Mesenchymal stem cell (in vitro differentiated cells and primary cell): ENCODE data around the gene MAP1LC3A.
A peak's percentile ranks its signal among the peaks of the same experiment; 100 is the strongest.

ENCODE experiments used
- DNase-seq: peaks from one replicate; pipeline ENCODE4 v3.0.0-alpha.2; 2013
- H2AFZ ChIP-seq: one replicate; pipeline ENCODE4 v1.6.1; 2013; ENCODE audit warnings: low read depth, mild to moderate bottlenecking, control low read depth, inconsistent platforms, low read length, moderate library complexity
- H2AK5ac ChIP-seq: 2 replicates; pipeline ENCODE4 v1.6.1; 2013; ENCODE audit warnings: low read length, moderate library complexity, mild to moderate bottlenecking, inconsistent platforms; ENCODE audit not compliant: severe bottlenecking
- H2BK120ac ChIP-seq: one replicate; pipeline ENCODE4 v1.6.1; 2013; ENCODE audit warnings: low read depth, mild to moderate bottlenecking, inconsistent platforms, low read length, moderate library complexity
- H2BK12ac ChIP-seq, 2 experiments: one replicate each; pipeline ENCODE4 v1.6.1; 2013; ENCODE audit warnings: inconsistent platforms in 2 of 2, low read length in 2 of 2, mild to moderate bottlenecking in 2 of 2, moderate library complexity in 2 of 2, control low read depth in 1 of 2
- H2BK15ac ChIP-seq: one replicate; pipeline ENCODE4 v1.6.1; 2013; ENCODE audit warnings: mild to moderate bottlenecking, low read depth, inconsistent platforms; ENCODE audit not compliant: poor library complexity, severe bottlenecking
- H2BK5ac ChIP-seq: 2 replicates; pipeline ENCODE4 v1.6.1; 2013; ENCODE audit warnings: low read depth, mild to moderate bottlenecking, low read length, control low read depth, inconsistent platforms; ENCODE audit not compliant: poor library complexity, severe bottlenecking
- H3K14ac ChIP-seq, 2 experiments: one replicate each; pipeline ENCODE4 v1.6.1; 2013; ENCODE audit warnings: inconsistent platforms in 2 of 2, low read length in 2 of 2, control low read depth in 1 of 2, mild to moderate bottlenecking in 1 of 2, moderate library complexity in 1 of 2
- H3K18ac ChIP-seq, 2 experiments: one replicate each; pipeline ENCODE4 v1.6.1; 2013; ENCODE audit warnings: inconsistent platforms in 2 of 2, low read length in 2 of 2, control low read depth in 1 of 2, low read depth in 1 of 2, mild to moderate bottlenecking in 1 of 2
- H3K23ac ChIP-seq, 2 experiments: one replicate each; pipeline ENCODE4 v1.6.1; 2013; ENCODE audit warnings: inconsistent platforms in 2 of 2, low read length in 2 of 2, mild to moderate bottlenecking in 2 of 2, moderate library complexity in 2 of 2, control low read depth in 1 of 2
- H3K27ac ChIP-seq: 2 replicates; pipeline ENCODE4 v1.5.1; 2013; ENCODE audit warnings: mild to moderate bottlenecking, moderate library complexity, low read length, control low read depth, inconsistent platforms; ENCODE audit not compliant: poor library complexity, severe bottlenecking
- H3K27me3 ChIP-seq, 2 experiments: 2 replicates each; pipeline versions ENCODE4 v1.6.1 to v1.7.0; 2013; ENCODE audit warnings: low read length in 2 of 2, mild to moderate bottlenecking in 2 of 2, moderate library complexity in 2 of 2, control low read depth in 1 of 2, inconsistent platforms in 1 of 2; ENCODE audit not compliant: control insufficient read depth in 1 of 2, insufficient read depth in 1 of 2
- H3K36me3 ChIP-seq, 2 experiments: 2 replicates each; pipeline versions ENCODE4 v1.6.1 to v1.7.0; 2013; ENCODE audit warnings: low read length in 2 of 2, control low read depth in 1 of 2, inconsistent platforms in 1 of 2, low read depth in 1 of 2, mild to moderate bottlenecking in 1 of 2; ENCODE audit not compliant: insufficient read depth in 2 of 2, control insufficient read depth in 1 of 2
- H3K4ac ChIP-seq, 2 experiments: one replicate each; pipeline ENCODE4 v1.6.1; 2013; ENCODE audit warnings: inconsistent platforms in 2 of 2, low read length in 2 of 2, mild to moderate bottlenecking in 2 of 2, moderate library complexity in 2 of 2, control low read depth in 1 of 2, low read depth in 1 of 2
- H3K4me1 ChIP-seq: 2 replicates; pipeline ENCODE4 v1.6.1; 2013; ENCODE audit warnings: low read depth, low read length, control low read depth; ENCODE audit not compliant: control insufficient read depth, insufficient read depth
- H3K4me2 ChIP-seq: 2 replicates; pipeline ENCODE4 v1.6.1; 2013; ENCODE audit warnings: low read length, mild to moderate bottlenecking, inconsistent platforms; ENCODE audit not compliant: poor library complexity, severe bottlenecking
- H3K4me3 ChIP-seq, 2 experiments: 2 replicates each; pipeline versions ENCODE4 v1.5.1 to v1.7.0; 2013; ENCODE audit warnings: low read length in 2 of 2, mild to moderate bottlenecking in 2 of 2, control low read depth in 1 of 2, low read depth in 1 of 2; ENCODE audit not compliant: insufficient read depth in 1 of 2
- H3K79me1 ChIP-seq: replicated peaks from 2 replicates; pipeline ENCODE4 v1.6.1; 2013; ENCODE audit warnings: mild to moderate bottlenecking, control low read depth, low read length, inconsistent platforms; ENCODE audit not compliant: poor library complexity, severe bottlenecking
- H3K9ac ChIP-seq: 2 replicates; pipeline ENCODE4 v1.7.0; 2013; ENCODE audit warnings: mild to moderate bottlenecking, low read length, moderate library complexity
- H3K9me3 ChIP-seq: 2 replicates; pipeline ENCODE4 v1.7.0; 2013; ENCODE audit warnings: mild to moderate bottlenecking, low read length; ENCODE audit not compliant: control insufficient read depth
- H4K8ac ChIP-seq: one replicate; pipeline ENCODE4 v1.6.1; 2013; ENCODE audit warnings: inconsistent platforms, mild to moderate bottlenecking, low read length, moderate library complexity
- H4K91ac ChIP-seq: one replicate; pipeline ENCODE4 v1.6.1; 2013; ENCODE audit warnings: mild to moderate bottlenecking, low read length, inconsistent platforms
- WGBS: methylation state at CpG from one replicate; pipeline ENCODE4 v1.1.7; 2013; ENCODE audit warnings: mixed read lengths; 5-methylcytosine and 5-hydroxymethylcytosine counted together

The MAP1LC3A gene

DNA sequence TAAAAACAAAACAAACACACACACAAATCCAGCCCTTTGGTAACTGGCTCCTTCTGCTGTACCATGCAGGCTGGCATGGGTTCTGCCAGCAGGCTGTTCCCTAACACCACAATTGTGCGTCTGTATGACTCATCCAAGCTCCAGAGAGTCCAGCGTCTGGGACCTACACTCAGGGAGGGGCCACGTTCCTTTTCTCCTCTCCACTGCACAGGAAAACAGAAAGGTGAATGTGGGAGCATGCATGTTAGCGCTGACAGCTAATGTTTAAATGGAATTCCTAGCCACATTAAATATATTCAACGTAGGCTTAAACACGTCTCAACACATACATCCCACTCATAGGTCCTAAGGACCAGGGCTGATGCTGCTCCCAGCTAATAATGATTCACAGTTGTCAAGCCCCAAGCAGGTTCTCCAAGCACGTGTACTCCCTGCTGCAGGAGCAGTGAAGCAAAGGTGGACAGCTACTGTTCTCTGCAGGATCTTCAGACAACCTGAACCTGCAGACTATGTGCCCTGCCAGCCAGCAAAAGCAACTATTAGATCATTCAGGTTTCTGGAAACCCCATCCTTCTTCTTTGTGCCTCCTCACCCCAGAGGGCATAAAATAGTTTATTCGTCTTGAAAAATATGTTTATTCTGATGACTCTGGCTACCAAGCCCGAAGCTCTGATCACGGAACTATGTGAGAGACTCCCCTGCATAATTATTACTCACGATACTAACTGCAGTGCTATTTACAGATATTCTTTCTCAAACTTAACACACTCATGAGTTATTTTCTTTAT, 20.9 kb downstream of the MAP1LC3A start:
- H3K4me2 ChIP-seq: no peak overlapping the region
- H2AK5ac ChIP-seq: no peak overlapping the region
- peak; percentile 82 for DNase-seq
- WGBS: 62% methylated on average over 10 of the region's 11 CpGs
- H2BK120ac ChIP-seq: no peak overlapping the region
- H3K27ac ChIP-seq: no peak overlapping the region
- no peak overlapping the region for H3K4me3 ChIP-seq
- no peak overlapping the region for H2AFZ ChIP-seq
- no peak overlapping the region for H3K4ac ChIP-seq
- H2BK12ac ChIP-seq: no peak overlapping the region
- H4K8ac ChIP-seq: no peak overlapping the region
- H4K91ac ChIP-seq: peak overlapping the region; percentile 23
- peak overlapping the region in 1 of 2 experiments; percentile 69 for H3K18ac ChIP-seq
- H3K27me3 ChIP-seq: no peaks in the 10 kb centered on the region
- peaks cover 9 to 31% of the 10 kb centered on the region in 2 experiments for H3K36me3 ChIP-seq
- H3K4me1 ChIP-seq: peaks cover 17% of the 10 kb centered on the region
- no peaks in the 10 kb centered on the region for H3K79me1 ChIP-seq
- H2BK5ac ChIP-seq: no peak overlapping the region
- no peak overlapping the region for H2BK15ac ChIP-seq
- H3K9me3 ChIP-seq: no peaks in the 10 kb centered on the region
- H3K9ac ChIP-seq: peak overlapping the region; percentile 28
- H3K14ac ChIP-seq: no peak overlapping the region
- H3K23ac ChIP-seq: no peak overlapping the region

DNA sequence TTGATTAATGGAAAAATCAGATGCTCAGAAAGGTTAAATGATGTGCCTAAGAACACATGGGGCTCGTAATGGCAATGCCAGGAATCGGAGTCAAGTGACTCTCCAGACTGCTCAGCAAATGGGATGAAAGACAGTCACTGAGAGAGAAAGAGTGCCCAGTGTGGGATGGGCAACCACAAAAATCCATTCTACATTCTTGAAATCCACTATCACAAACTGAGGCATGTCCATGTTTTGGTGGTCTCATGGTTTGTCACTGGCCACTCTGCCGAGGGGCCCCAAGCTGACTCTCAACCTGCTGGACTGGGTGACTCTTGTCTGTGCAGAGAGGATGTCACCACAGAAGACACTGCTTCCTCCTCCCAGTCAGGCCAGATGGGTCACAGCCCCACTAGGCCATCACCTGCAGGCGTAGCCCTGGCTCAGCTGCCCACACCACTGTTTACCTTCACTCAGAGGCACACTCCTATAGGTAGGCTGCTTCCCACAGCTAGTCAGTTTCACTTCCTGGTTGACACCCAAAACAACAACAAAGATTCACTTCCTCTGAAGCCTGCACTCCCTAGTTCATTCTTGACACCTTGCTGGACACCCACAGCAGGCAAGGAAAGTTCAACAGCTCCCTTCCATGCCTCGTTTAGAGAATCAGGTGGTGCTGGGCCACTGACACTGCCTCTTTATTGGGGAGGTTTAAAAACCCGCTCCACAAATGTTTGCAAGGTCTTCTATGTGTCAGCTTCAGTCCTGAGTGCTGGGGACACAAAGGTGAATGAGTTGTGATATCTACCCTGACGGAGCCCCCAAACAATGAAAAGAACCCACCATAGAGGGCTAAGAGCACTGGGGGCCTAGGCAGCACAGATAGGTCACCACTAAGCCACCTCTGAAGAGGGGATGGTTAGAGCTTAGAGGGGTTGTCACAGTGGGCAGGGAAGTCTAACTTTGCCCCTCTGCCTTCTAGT, 21.7 kb downstream of the MAP1LC3A start:
- no peak overlapping the region for H2AFZ ChIP-seq
- peak overlapping the region; percentile 44 for H2AK5ac ChIP-seq
- H3K27ac ChIP-seq: no peak overlapping the region
- H2BK15ac ChIP-seq: no peak overlapping the region
- H2BK5ac ChIP-seq: no peak overlapping the region
- peak overlapping the region in 1 of 2 experiments; percentile 7 for H3K14ac ChIP-seq
- DNase-seq: no peak
- peak overlapping the region in 1 of 2 experiments; percentile 35 for H3K18ac ChIP-seq
- no peak overlapping the region for H3K9ac ChIP-seq
- H2BK120ac ChIP-seq: no peak overlapping the region
- H3K9me3 ChIP-seq: no peaks in the 10 kb centered on the region
- no peaks in the 10 kb centered on the region for H3K27me3 ChIP-seq
- no peak overlapping the region for H4K91ac ChIP-seq
- H3K4ac ChIP-seq: no peak overlapping the region
- 91% methylated on average over 7 of the region's 7 CpGs for WGBS
- H3K4me3 ChIP-seq: no peak overlapping the region
- H2BK12ac ChIP-seq: peak overlapping the region in 1 of 2 experiments; percentile 70
- H3K4me2 ChIP-seq: no peak overlapping the region
- H3K4me1 ChIP-seq: peaks cover 17% of the 10 kb centered on the region
- H4K8ac ChIP-seq: no peak overlapping the region
- H3K36me3 ChIP-seq: peaks cover 3 to 27% of the 10 kb centered on the region in 2 experiments
- H3K79me1 ChIP-seq: no peaks in the 10 kb centered on the region
- peak overlapping the region in 1 of 2 experiments; percentile 34 for H3K23ac ChIP-seq

DNA sequence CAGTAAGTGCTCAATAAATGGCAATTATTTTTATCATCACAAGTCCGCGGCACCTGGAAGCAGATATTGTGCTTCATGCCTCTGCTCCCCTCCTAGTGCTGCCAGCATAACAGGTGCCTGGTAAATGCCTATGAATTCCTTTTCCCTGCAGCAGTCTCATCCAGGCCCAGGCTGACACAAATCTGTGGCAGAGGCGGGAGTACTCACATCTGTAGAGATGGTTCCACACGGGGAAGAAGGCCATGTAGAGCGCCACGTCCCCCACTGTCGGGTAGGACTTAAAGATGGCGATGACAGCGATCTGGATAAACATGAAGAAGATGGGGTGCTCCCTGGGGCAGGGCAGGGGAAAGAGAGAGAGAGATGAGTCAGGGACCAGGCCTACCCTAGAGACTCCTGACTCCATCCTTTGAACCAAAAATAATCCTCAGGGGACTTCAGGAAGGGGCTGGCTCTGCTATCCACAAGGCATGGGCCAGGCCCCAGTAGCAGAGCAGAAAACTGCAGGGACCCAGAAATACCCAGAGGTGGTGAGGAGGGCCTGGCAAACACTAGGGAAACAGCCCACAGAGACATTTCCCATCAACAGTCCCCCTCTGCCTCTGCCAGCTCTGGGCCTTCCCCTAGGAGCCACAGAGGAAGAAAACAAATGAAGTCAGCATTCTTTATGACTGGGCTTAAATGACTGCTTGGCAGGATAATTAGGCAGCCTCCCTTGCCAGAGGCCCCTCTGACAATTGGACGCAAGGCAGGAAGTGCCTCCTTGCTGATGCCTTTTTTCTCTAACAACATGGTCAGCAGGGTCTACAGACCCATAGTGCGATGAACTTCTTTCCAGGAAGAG, 23.0 kb downstream of the MAP1LC3A start:
- H3K36me3 ChIP-seq: peaks cover 4 to 28% of the 10 kb centered on the region in 2 experiments
- H2AK5ac ChIP-seq: no peak overlapping the region
- no peaks in the 10 kb centered on the region for H3K27me3 ChIP-seq
- H3K4me3 ChIP-seq: peak overlapping the region in 1 of 2 experiments; percentile 46
- H3K14ac ChIP-seq: no peak overlapping the region
- WGBS: 84% methylated on average over 7 of the region's 11 CpGs
- H3K9me3 ChIP-seq: no peaks in the 10 kb centered on the region
- H3K18ac ChIP-seq: peak overlapping the region in 1 of 2 experiments; percentile 18
- peak overlapping the region; percentile 55 for H3K9ac ChIP-seq
- H2BK15ac ChIP-seq: no peak overlapping the region
- H3K4me2 ChIP-seq: no peak overlapping the region
- peak; percentile 63 for DNase-seq
- H2AFZ ChIP-seq: no peak overlapping the region
- H3K79me1 ChIP-seq: no peaks in the 10 kb centered on the region
- H4K8ac ChIP-seq: peak overlapping the region; percentile 72
- no peak overlapping the region for H3K23ac ChIP-seq
- peak overlapping the region; percentile 45 for H2BK5ac ChIP-seq
- peak overlapping the region in 1 of 2 experiments; percentile 67 for H2BK12ac ChIP-seq
- H3K27ac ChIP-seq: no peak overlapping the region
- no peak overlapping the region for H2BK120ac ChIP-seq
- H4K91ac ChIP-seq: no peak overlapping the region
- H3K4ac ChIP-seq: peak overlapping the region in 1 of 2 experiments; percentile 19
- H3K4me1 ChIP-seq: peaks cover 17% of the 10 kb centered on the region
